Cerebellar nuclear complex (tissue), 1 donor: Measurements from ENCODE around the gene TEX13C.
"Not testable (repeated sequence)": the region's sequence is repeated elsewhere in the genome, so short reads cannot be mapped to it uniquely, and the experiment has no call there.

Experiments used
- DNase-seq, 2 experiments: peaks; one replicate each; lab custom pipeline; 2025; lab: John Stamatoyannopoulos, UW

TEX13C gene

GRCh38 chrX:125319646-125320521 lies at the start of gene TEX13C:
Gene TEX13C (plus strand): TSS chrX:125319871. CDS start chrX:125320120, 249 bp downstream.
- no peak for DNase-seq

- no peak for DNase-seq
Measured at GRCh38 chrX:125287282-125287681, 32.4 kb upstream of the TEX13C start.

- DNase-seq: no peak
Measured at GRCh38 chrX:125288343-125288742, 31.3 kb upstream of the TEX13C start.

- no peak for DNase-seq
Measured at GRCh38 chrX:125289209-125289608, 30.5 kb upstream of the TEX13C start.

GRCh38 chrX:125289920-125290319 lies 29.8 kb upstream of the TEX13C start:
- no peak for DNase-seq

- DNase-seq: no peak
Measured at GRCh38 chrX:125291124-125291523, 28.5 kb upstream of the TEX13C start.

- DNase-seq: no peak
Measured at GRCh38 chrX:125293850-125294780, 25.6 kb upstream of the TEX13C start.

- no peak for DNase-seq
Measured at GRCh38 chrX:125295337-125295736, 24.3 kb upstream of the TEX13C start.

GRCh38 chrX:125298871-125299270 lies 20.8 kb upstream of the TEX13C start:
- DNase-seq: no peak

GRCh38 chrX:125306335-125306866 lies 13.3 kb upstream of the TEX13C start:
- DNase-seq: no peak

GRCh38 chrX:125308653-125309052 lies 11.0 kb upstream of the TEX13C start:
- DNase-seq: no peak

- not testable (repeated sequence) for DNase-seq
Measured at GRCh38 chrX:125319166-125319565, 505 bp upstream of the TEX13C start.

- no peak for DNase-seq
Measured at GRCh38 chrX:125322431-125322830, 2.8 kb downstream of the TEX13C start.

GRCh38 chrX:125326599-125326998 lies 6.9 kb downstream of the TEX13C start:
- DNase-seq: no peak

- DNase-seq: no peak
Measured at GRCh38 chrX:125327891-125328290, 8.2 kb downstream of the TEX13C start.

GRCh38 chrX:125333583-125333982 lies 13.9 kb downstream of the TEX13C start:
- DNase-seq: no peak

GRCh38 chrX:125340490-125340889 lies 20.8 kb downstream of the TEX13C start:
- no peak for DNase-seq

GRCh38 chrX:125374169-125374568 lies 54.5 kb downstream of the TEX13C start:
- no peak for DNase-seq
